MM.1S (cell line): ENCODE measurements around the gene RPUSD4.

ENCODE experiments used
- DNase-seq: peaks from one replicate; pipeline ENCODE4 v3.0.0-alpha.2; 2015
- H2AFZ ChIP-seq: fragments of 300-600 bp; sonication (generic); 2 replicates; pipeline ENCODE4 v1.6.0; 2016; ENCODE audit warnings: antibody characterized with exemption, low read length
- H3F3A ChIP-seq: fragments of 300-600 bp; sonication (generic); 2 replicates; pipeline ENCODE4 v1.6.1; 2016; ENCODE audit warnings: mild to moderate bottlenecking, antibody characterized with exemption, low read length, moderate library complexity, mixed read lengths; ENCODE audit not compliant: insufficient read depth
- H3K27ac ChIP-seq: fragments of 300-600 bp; sonication (generic); 2 replicates; pipeline ENCODE4 v1.5.1; 2016; ENCODE audit warnings: mild to moderate bottlenecking, low read length
- H3K27me3 ChIP-seq: fragments of 300-600 bp; sonication (generic); replicated peaks from 2 replicates; pipeline ENCODE4 v1.6.0; 2016; ENCODE audit warnings: low read length; ENCODE audit not compliant: insufficient read depth
- H3K36me3 ChIP-seq: fragments of 300-600 bp; sonication (generic); replicated peaks from 2 replicates; pipeline ENCODE4 v1.6.1; 2016; ENCODE audit warnings: mild to moderate bottlenecking, low read length, mixed read lengths; ENCODE audit not compliant: insufficient read depth
- H3K4me1 ChIP-seq: fragments of 300-600 bp; sonication (generic); 2 replicates; pipeline ENCODE4 v1.6.1; 2016; ENCODE audit warnings: low read length, mixed read lengths
- H3K4me2 ChIP-seq: fragments of 300-600 bp; sonication (generic); 2 replicates; pipeline ENCODE4 v1.6.0; 2016; ENCODE audit warnings: low read depth, low read length
- H3K4me3 ChIP-seq: fragments of 300-600 bp; sonication (generic); 2 replicates; pipeline ENCODE4 v1.5.1; 2016; ENCODE audit warnings: low read length, mixed read lengths
- H3K79me2 ChIP-seq: fragments of 300-600 bp; sonication (generic); 2 replicates; pipeline ENCODE4 v1.6.1; 2016; ENCODE audit warnings: mixed run types, low read length, mixed read lengths
- H3K9ac ChIP-seq: fragments of 300-600 bp; sonication (generic); 2 replicates; pipeline ENCODE4 v1.6.1; 2016; ENCODE audit warnings: low read length, mixed read lengths
- H3K9me2 ChIP-seq: fragments of 300-600 bp; sonication (generic); replicated peaks from 2 replicates; pipeline ENCODE4 v1.6.1; 2016; ENCODE audit warnings: mild to moderate bottlenecking, low read length, mixed read lengths; ENCODE audit not compliant: insufficient read depth
- H3K9me3 ChIP-seq: fragments of 300-600 bp; sonication (generic); replicated peaks from 2 replicates; pipeline ENCODE4 v1.6.1; 2016; ENCODE audit warnings: mild to moderate bottlenecking, low read length, mixed read lengths; ENCODE audit not compliant: insufficient read depth
- H4K20me1 ChIP-seq: fragments of 300-600 bp; sonication (generic); 2 replicates; pipeline ENCODE4 v1.6.1; 2016; ENCODE audit warnings: mild to moderate bottlenecking, low read length, moderate library complexity, mixed read lengths; ENCODE audit not compliant: insufficient read depth
- EZH2 ChIP-seq: fragments of 300-600 bp; sonication (generic); optimal IDR thresholded peaks from 2 replicates; pipeline ENCODE3; 2017; ENCODE audit warnings: low read depth, mild to moderate bottlenecking, antibody characterized with exemption, low read length, mixed read lengths
- EZH2phosphoT487 ChIP-seq: fragments of 300-600 bp; sonication (generic); IDR thresholded peaks from 2 replicates; pipeline ENCODE4 v1.6.1; 2018; ENCODE audit warnings: antibody characterized with exemption, low read length
- TF ChIP-seq, protein P1 (sequence below): fragments of 300-600 bp; sonication (generic); IDR thresholded peaks from 2 replicates; pipeline ENCODE4 v1.5.1; 2016; ENCODE audit warnings: antibody characterized with exemption, low read length, mixed read lengths

The RPUSD4 gene

DNA sequence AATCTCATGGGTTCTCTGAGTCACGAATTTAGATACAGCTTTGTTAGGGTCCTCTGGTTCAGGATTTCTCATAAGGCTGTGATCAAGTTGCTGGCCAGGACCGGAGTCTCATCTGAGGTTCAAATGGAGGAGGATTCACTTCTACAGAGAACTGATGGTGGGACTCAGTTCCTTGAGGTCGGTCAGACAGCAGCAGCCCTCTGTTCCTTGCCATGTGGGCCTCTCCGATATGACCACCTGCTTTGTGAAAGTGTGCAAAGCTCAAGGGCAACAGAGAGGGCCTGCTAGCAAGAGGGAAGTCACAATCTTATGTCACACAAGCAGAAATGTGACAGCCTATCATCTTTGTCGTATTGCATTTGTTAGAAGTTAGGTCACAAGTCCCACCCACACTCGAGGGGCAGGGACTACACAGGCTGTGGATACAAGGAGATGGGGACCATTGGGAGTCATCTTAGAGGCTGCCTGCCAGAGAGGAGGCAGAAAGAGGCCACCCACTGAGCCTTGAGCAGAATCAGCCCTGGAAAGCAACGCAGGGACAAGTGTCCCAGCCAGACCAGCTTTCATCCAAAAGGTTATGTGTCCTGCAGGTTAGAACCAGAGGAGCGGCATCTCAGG is 34.5 kb downstream of the RPUSD4 start:
- Histone ChIP-seq H3K4me3 (no peak overlapping the region), H2AFZ (no peak overlapping the region), H3F3A (no peaks in the 10 kb centered on the region), H3K79me2 (no peaks in the 10 kb centered on the region), H3K9ac (no peak overlapping the region), H4K20me1 (no peaks in the 10 kb centered on the region), H3K4me2 (no peak overlapping the region), H3K9me3 (no peaks in the 10 kb centered on the region), H3K27ac (no peak overlapping the region), H3K9me2 (no peaks in the 10 kb centered on the region), H3K36me3 (no peaks in the 10 kb centered on the region), H3K4me1 (peaks cover 12% of the 10 kb centered on the region), H3K27me3 (no peaks in the 10 kb centered on the region)
- TF ChIP-seq EZH2phosphoT487 (no peak), EZH2 (no peak)
- TF ChIP-seq, protein P1, sequence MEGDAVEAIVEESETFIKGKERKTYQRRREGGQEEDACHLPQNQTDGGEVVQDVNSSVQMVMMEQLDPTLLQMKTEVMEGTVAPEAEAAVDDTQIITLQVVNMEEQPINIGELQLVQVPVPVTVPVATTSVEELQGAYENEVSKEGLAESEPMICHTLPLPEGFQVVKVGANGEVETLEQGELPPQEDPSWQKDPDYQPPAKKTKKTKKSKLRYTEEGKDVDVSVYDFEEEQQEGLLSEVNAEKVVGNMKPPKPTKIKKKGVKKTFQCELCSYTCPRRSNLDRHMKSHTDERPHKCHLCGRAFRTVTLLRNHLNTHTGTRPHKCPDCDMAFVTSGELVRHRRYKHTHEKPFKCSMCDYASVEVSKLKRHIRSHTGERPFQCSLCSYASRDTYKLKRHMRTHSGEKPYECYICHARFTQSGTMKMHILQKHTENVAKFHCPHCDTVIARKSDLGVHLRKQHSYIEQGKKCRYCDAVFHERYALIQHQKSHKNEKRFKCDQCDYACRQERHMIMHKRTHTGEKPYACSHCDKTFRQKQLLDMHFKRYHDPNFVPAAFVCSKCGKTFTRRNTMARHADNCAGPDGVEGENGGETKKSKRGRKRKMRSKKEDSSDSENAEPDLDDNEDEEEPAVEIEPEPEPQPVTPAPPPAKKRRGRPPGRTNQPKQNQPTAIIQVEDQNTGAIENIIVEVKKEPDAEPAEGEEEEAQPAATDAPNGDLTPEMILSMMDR: no peak
- DNase-seq: no peak

- H4K20me1 ChIP-seq: no peaks in the 10 kb centered on the region
- H3K4me1 ChIP-seq: peaks cover 12% of the 10 kb centered on the region
- no peak for DNase-seq
- H3K4me2 ChIP-seq: no peak overlapping the region
- H3K4me3 ChIP-seq: no peak overlapping the region
- no peaks in the 10 kb centered on the region for H3F3A ChIP-seq
- no peaks in the 10 kb centered on the region for H3K36me3 ChIP-seq
- H3K79me2 ChIP-seq: no peaks in the 10 kb centered on the region
- no peak overlapping the region for H2AFZ ChIP-seq
- no peaks in the 10 kb centered on the region for H3K27me3 ChIP-seq
- no peaks in the 10 kb centered on the region for H3K9me2 ChIP-seq
- H3K9ac ChIP-seq: no peak overlapping the region
- H3K9me3 ChIP-seq: no peaks in the 10 kb centered on the region
- TF ChIP-seq EZH2: no peak
- TF ChIP-seq, protein P1: no peak
- TF ChIP-seq EZH2phosphoT487: no peak
- H3K27ac ChIP-seq: no peak overlapping the region
Observed at GRCh38 chr11:126175393-126175792, 36.1 kb downstream of the RPUSD4 start.

GRCh38 chr11:126174816-126175215 is 36.6 kb downstream of the RPUSD4 start:
- H3K4me3 ChIP-seq: no peak overlapping the region
- no peaks in the 10 kb centered on the region for H3F3A ChIP-seq
- TF ChIP-seq, protein P1: no peak
- TF ChIP-seq EZH2phosphoT487 (no peak), EZH2 (no peak)
- no peaks in the 10 kb centered on the region for H4K20me1 ChIP-seq
- no peak overlapping the region for H3K27ac ChIP-seq
- no peaks in the 10 kb centered on the region for H3K9me3 ChIP-seq
- no peaks in the 10 kb centered on the region for H3K36me3 ChIP-seq
- no peaks in the 10 kb centered on the region for H3K79me2 ChIP-seq
- no peak overlapping the region for H3K9ac ChIP-seq
- H3K9me2 ChIP-seq: no peaks in the 10 kb centered on the region
- DNase-seq: no peak
- H2AFZ ChIP-seq: no peak overlapping the region
- no peak overlapping the region for H3K4me2 ChIP-seq
- no peaks in the 10 kb centered on the region for H3K27me3 ChIP-seq
- peaks cover 12% of the 10 kb centered on the region for H3K4me1 ChIP-seq
